GM18502 (cell line): ENCODE data around the gene ZNF335.
"Not testable (repeated sequence)": the region's sequence is repeated elsewhere in the genome, so short reads cannot be mapped to it uniquely, and the experiment has no call there.

Source experiments
- ATAC-seq: cut with Tn5 transposase; IDR thresholded peaks from one replicate; pipeline ENCODE4 v1.9.1; 2021; ENCODE audit warnings: mild to moderate bottlenecking; ENCODE audit not compliant: unreplicated experiment, poor library complexity

Gene ZNF335

DNA sequence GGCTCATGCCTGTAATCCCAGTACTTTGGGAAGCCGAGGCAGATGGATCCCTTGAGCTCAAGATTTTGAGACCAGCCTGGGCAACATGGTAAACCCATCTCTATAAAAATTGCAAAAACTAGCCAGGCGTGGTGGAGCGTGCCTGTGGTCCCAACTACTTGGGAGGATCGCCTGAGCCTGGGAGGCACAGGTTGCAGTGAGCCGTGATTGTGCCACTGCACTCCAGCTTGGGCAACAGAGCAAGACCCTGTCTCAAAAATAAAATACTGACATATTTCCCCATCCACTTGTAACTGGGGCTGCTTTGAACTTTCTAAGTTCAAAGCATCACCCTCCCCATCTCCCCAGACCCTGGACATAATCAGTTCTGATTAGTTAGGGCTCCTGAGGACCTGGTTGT, 29.5 kb upstream of the ZNF335 start:
- ATAC-seq = no peak

DNA sequence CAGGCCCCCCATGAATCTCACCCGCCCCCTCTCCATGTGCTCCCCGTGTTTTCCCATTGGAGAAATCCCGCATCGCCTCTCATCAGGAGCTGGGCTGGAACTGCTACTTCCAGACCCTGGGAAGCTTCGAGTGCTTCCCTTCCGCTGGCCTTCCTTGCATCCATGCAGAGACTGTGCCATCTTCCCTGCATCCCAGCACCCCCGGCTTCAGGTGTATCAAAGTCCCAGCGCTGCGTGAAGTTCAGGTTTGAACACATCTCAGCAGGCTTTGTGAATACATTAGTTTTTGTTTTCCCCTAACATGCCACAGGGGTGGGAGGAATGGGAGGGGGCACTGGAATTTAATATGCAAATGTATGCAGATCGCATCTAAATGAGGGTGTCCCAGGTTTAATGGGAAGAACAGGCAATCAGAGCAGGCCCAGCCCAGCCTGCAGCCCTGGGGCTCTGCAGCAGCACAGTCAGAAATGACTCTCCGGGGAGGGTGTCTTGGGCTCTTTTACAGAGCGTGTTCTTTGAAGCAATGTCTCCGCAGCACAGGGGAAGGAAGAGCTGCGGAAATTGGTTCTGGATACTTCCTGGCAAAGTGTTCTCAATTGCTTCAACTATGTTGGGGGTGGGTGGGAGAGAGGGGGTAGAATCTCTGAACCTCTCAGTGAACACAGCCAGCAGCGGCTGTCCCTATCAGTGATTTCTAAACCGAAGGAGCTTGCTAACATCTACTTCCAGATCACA, 28.4 kb upstream of the ZNF335 start:
- no peak for ATAC-seq

DNA sequence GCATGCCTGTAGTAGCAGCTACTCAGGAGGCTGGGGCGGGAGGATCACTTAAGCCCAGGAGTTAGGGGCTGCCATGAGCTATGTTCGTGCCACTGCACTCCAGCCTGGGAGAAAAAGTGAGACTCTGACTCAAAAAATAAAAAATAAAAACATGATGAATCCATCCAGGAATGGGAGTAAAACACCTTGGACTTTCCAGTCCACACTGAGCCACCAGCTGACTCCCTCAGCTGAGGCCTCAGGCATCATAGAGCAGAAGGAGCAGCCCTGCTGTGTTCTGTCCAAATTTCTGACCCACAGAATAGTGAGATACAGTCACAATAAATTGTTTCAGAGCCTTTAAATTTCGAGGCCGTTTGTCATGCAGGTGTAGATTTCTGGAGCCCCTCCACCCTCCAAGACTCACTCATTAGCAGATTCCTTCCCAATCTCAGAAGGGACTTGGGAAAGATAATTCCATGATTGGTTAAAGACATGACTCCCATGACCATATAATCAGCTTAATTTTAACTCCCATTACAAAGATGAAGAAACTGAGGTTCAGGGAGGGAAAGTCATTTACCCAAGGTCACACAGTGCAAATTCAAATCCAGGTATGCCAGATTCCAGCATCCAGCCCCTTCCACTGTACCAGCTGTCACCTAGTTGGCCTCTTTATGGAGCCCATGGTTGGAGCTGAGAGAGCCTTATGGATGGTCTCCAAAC, 27.7 kb upstream of the ZNF335 start:
- ATAC-seq = no peak

DNA sequence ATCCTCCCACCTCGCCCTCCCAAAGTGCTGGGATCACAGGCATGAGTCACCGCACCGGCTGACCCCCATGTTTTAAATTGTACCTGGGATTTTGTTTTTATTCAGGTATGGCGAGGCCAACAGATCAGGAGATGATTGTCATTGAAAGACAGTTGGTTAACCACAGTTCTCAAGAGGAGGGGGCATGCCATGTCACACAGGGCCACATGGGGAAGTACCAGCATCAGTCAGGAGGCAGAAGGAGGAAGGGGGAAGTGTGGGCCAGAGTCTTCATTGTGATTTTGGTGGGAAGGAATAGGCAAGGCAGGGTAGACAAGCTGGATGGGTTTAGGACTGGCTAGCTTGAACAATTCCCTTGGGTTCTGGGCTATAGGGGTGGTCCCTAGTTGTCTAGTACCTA, 26.8 kb upstream of the ZNF335 start:
- ATAC-seq = no peak

DNA sequence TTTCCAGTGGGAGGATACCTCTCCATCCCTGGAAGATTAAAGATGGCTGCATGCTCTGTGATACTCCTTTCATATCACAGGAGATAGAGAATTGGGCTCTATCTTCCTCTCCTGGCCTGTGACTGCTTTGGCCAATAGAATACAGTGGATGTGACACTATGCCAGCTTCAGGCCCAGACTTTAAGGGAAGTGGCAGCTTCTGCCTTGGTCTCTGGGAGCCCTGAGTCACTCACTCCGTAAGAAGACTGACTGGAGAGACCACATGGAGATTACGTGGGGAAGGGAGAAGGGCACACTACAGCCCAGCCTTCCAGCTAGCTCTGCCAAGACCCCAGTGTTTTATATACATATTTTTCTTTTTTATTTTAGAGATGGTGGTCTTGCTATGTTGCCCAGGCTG, 26.3 kb upstream of the ZNF335 start:
- no peak for ATAC-seq

DNA sequence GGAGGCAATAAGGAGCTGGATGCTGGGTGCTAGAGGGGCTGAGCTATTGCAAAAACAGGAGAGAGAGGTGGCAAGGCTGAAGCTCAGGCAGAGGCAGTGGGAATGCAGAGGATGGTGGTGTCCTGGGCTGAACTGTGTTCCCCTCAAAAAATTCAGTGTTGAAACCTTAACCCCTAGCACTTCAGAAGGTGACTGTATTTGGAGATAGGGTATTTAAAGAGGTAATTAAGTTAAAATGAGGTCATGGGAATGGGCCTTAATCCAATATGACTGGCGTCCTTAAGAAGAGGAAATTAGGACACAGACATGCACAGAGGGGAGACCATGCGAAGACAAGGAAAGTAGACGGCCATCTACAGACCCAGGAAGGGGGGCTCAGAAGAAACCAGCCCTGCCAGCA, 25.2 kb upstream of the ZNF335 start:
- no peak for ATAC-seq

DNA sequence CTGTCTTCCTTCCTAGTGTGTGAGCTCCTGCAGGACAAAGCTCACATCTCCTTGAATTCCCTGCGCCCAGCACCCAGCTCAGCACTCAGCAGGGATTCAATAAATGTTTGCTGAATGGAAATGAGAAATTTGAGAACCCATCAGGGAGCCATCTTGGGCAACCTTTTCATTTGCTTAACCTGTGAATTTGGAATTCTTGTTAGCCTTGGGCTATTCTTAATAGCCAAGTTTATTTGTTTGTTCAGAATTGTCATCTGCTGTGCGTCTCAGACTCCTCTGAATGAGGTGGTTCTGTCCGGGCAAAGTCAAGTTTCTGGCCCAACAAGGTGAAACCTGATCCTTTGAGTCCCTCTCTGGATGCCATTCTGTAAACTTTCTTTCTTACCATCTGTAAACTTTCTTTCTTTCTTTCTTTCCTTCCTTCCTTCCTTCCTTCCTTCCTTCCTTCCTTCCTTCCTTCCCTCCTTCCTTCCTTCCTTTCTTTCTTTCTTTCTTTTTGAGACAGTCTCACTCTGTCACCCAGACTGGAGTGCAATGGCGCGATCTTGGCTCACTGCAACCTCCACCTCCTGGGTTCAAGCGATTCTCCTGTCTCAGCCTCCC, 23.6 kb upstream of the ZNF335 start:
- ATAC-seq = not testable (repeated sequence)

DNA sequence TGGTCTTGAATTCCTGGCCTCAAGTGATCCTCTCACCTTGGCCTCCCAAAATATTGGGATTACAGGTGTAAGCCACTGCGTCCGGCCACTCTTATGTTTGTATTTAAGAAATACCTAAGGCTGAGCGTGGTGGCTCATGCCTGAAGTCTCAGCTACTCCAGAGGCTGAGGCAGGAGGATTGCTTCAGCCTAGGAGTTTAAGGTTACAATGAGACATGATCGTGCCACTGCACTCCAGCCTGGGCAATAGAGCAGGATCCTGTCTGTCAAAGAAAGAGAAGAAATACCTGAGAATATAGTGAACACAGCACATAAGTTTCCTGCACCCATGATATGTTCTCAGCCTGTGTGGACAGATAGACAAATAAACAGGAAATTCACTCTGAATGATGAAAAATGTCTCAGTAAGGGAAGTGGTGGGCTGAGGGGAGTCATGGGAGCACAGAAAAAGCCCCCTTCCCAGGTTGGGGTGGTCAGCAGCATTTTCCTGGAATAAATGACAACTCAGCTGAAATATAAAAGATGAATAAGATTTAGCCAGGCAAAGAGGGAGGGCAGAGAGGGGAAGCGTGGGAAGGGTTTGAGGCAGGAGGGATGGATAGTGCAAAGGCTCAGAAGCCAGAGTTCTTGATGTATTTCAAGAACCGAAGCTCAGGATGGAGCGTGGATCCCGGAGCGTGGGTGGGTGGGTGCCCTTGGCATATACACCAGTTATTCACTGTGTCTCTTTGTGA, 22.9 kb upstream of the ZNF335 start:
- ATAC-seq = no peak

DNA sequence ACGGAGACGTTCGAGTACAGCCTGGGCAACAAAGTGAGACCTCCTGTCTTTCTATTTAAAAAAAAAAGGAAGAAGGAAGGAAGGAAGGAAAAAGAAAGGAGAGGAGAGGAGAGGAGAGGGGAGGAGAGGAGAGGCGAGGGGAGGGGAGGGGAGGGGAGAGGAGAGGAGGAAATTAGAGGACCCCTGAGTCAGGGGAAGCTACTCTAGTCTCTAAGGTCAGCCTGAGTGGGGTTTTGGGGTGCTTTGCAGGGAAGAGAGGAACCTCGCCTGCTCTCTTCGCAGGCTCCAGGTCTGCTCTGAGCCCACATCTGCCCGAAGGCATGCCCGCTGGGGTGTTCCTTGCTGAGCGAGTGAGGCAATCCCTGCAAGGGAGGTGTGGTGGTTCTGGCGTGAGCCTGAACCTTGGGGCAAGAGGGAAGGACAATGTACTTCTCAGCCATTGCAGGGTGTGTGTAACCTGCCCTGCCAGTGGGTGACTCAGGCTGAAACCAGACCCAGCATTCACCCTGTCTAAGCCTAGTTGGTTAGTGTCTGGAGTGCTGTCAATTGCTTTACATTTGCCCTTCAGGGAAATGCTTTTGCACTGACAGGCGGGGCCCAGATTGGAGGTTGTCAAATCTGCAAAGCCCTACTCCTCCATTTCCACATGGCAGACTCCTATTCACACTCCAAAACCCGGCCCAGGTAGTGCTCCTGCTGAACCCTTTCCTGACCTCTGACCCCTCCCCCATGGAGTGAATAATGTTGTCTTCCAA, 21.4 kb upstream of the ZNF335 start:
- no peak for ATAC-seq

DNA sequence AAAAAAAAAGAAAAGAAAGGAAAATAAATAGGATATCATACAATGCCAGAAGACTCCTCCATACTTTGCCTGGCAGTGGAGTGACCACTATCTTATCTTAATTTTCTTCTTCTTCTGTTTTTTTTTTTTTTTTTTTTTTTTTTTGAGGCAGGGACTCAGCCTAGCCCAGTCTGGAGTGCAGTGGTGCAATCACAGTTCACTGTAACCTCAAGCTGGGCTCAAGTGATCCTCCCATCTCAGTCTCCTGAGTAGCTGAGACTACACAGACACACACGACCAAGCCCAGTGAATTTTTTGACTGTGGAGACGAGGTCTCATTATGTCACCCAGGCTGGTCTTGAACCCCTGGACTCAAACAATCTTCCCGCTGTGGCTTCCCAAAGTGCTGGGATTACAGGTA, 19.6 kb upstream of the ZNF335 start:
- no peak for ATAC-seq

DNA sequence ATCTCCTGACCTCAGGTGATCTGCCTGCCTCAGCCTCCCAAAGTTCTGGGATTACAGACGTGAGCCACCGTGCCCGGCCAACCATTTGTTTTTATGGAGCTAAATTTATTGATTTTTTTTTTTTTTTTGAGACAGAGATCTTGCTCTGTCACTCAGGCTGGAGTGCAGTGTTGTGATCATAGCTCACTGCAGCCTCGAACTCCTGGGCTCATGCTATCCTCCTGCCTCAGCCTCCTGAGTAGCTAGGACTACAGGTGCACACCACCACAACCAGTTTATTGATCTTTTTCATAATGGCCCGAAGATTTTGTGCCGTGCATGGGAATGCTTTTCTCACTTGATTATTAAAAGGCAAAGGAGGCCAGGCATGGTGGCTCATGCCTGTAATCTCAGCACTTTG, 16.8 kb upstream of the ZNF335 start:
- ATAC-seq = not testable (repeated sequence)

DNA sequence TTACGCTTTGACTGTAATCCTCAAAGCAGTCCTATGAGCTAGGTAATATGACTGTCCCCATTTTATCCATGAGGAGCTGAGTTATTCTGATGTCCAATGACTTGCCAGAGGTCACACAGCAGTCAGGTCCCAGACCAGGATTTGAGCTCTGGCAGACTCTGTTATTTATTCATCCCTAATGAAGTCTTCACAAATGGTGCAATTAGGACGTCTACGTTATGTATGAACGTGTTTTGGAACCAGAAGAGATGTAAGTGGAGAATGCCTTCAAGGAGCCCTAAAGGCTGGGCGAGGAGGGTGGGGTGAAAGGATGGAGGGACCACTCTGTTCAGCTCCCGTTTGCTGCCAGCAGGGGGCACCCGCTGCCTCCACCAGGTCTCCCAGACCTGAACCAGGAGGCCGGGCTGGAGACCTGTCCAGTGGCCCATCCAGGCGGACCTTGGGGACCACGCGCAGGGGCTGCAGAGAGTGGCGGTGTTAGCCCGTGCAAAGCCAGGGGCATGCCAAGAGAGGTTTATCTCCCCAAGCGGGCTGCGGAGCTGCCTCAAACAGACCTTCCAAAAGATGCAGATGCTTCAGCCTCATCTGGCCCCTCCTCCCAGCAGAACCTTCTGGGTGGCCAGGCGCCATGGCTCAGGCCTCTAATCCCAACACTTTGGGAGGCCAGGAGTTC, 15.2 kb upstream of the ZNF335 start:
- no peak for ATAC-seq

DNA sequence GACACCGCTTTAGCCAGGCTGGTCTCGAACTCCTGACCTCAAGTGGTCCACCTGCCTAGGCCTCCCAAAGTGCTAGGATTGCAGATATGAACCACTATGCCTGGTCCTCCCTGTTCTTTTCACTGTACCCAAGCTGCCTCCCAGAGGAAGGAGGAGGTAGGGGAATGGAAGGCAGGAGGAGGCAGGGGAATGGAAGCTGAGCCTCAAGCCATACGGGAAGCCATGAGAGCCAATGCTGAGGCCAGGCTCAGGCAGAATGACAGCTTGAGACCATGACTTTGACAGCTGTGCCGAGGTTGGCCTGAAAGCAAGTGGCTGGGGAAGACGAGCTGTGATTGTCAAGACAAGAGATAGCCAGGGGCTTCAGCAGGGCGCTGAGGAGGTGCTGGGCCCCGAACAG, 13.6 kb upstream of the ZNF335 start:
- ATAC-seq = no peak

DNA sequence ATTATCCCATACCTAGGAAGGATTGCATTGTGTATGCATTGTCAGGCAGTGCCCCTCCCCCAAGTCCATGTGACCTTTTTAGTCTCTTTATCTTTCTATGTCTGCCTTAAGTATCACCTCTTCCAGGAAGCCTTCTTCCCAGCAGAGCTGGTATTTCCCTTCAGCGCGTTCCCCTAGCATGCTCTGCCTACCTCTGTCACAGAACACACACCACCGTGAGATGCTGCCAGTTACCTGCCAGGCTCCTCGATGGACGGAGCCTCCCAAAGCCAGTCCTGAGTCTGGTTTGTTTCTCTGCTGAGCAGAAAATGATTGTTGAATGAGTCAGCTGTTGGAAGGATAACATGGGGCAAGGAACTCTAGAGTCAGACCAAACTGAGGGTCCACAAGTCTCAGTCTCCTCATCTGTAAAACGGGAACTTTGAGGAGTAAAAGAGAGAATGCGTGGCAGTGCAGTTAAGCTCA, 11.3 kb upstream of the ZNF335 start:
- ATAC-seq = no peak

DNA sequence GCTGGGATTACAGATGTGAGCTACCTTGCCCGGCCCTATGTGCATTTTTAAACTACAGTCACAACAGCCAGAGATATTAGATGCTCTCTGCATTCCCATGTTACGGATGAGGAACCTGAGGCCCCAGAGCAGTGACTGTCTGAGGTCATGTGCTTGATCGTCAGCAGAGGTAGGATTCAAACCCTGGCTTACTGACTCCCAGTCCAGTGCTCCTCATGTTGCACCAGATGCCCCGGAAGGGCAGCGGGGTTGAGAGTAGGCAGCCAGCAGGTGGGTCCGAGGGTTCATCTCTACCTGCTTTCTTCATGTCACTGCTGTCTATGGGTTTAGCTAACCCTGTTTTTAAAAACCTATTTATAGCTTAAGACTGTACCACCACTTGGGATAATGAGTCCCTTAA, 9.3 kb upstream of the ZNF335 start:
- no peak for ATAC-seq

DNA sequence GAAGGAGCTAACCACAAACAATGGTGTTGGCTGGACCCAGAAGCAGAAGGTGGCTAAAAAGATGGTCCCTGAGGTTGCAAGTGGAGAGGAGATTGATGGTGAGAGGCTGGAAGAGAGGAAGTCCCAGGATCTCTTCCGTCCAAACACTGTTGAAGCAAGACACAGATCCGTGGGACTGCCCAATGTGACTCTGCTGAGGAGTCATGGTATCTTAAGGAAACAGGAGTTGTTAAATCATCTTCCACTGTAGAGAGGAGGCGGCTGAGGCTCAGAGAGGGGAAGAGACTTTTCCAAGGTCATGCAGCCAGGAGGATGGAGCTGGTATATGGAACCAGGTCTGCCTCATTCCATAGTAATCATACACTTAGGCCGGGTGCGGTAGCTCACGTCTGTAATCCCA, 4.1 kb upstream of the ZNF335 start:
- ATAC-seq = no peak

DNA sequence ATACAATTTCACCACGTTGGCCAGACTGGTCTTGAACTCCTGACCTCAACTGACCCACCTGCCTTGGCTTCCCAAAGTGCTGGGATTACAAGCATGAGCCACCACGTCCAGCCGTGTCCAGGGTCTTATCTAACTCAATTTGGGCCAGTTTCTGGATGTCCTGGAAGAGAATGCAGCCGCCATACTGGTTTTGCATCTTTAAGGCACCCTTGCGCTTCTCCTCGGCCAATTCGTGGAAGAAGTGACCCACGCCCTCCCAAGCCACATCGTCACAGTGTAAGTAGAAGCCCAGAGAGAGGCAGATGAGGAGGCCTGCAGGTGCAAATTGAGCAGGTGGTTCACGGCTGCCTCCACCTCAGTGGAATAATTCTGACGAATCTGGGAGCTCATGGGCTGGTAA, 3.7 kb upstream of the ZNF335 start:
- ATAC-seq = no peak

DNA sequence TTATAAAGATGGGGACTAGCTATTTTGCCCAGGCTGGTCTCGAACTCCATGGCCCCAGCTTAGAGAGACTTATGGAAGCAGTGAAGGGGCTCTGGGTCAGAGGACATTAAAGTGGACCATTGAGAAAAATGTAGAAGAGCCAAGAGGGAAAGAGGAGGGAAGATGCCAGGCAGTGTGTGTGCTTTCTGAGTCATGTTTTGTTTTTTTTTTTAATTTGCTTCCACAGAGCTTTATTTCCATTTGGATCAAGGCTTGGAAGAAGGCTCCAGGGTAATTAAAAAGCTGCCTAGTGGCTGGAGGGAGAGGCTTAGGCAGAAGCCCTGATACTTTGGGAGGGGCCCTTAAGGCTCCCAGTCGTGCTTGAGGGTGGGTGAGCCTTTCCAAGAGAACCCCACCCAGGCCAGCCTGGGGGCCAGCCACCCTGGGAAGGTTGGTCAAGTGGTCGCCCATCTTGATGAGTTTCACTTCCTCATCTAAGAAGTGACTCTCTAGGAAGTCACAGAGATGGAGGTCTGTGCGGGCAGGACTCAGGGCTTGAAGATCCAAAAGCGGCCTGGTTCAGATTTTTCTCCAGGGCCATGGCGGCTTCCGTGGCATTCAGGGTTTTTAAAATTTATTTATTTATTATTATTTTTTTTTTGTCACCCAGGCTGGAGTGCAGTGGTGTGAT, 3.0 kb upstream of the ZNF335 start:
- no peak for ATAC-seq

DNA sequence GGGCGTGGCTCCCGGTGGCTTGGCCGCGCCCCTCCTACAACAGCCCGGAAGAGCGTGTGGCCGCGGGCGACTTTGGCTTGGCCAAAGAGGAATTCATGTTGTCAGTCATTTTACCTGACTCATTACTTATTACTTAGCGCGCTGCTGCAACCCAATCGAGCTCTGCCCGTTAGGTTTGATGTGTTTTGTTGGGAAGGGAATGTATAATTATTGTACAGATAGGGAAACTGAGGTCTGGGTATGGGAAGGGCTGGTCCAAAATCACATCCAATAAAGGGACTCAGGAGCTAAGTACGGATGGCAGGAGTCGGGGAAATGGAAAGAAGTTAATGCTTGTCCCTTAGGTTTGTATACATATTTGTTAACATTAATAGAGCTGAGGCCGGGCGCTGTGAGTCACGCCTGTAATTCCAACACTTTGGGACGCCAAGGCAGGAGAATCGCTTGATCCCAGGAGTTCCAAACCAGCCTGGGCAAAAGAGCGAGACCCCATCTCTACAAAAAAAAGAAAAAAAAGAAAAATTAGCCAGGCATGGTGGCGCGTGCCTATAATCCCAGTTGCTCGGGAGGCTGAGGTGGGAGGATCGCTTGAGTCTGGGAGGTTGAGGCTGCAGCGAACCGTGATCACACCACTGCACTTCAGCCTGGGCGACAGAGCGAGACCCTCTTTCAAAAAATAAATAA, 639 bp upstream of the ZNF335 start:
- no peak for ATAC-seq
